Measurements from ENCODE around the gene JAM2. TPM values are rescaled to one million over a fixed set of nuclear protein-coding genes. Genes with fewer than 3 reads are reported as not detected.

The JAM2 gene
- total and polyA plus RNA-seq, 10 donors = 0.80 to 2.9 (median 1.8) TPM

DNA sequence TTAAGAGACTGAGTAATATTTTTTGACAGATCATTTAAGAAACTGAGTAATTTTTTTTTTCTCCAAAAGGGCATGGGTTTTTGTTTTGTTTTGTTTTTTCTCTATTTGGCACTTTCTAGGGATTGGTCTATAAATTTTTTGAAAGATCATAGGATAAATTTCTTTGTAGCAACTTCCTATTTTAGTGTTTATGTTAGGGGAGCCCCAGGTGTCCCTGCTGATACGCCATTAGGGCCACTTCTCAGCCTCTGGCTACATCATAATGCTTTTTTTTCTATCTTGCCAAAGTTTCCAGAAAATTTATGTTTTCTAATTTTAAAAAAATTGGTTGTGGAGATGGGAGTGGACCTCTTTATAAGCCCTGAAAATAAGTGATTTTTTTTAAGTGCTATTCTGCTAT, 98.4 kb downstream of the JAM2 start:
- H3K4me1 ChIP-seq = peaks cover 26 to 76% (median 54%) of the 10 kb centered on the region in 6 donors
- intact Hi-C loops (cut with DNase I; ENCODE audit: low total_unique reads) = no loop called here

DNA sequence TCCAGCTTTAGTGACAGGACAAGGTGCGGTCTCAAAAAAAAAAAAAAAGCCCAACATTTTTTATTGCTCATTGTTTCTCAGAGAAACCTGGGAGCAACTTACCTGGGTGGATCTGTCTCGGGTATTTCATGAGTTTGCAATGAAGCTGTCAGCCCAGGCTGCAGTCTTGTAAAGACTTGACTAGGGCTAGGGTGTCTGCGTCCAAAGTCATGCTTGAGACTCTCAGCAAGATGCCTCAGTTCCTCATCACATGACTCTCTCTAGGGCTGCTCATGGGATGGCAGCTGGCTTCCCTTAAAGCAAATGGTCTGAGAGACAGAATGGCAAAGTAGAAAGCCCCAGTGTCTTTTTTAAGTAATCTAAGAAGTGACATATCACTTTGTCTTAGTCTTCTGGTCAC, 103.8 kb downstream of the JAM2 start:
- no peak for DNase-seq
- H3K4me3 ChIP-seq = no peak overlapping the region
- peaks cover 0 to 66% (median 16%) of the 10 kb centered on the region in 6 donors for H3K36me3 ChIP-seq
- H3K27me3 ChIP-seq (replicated peaks in 1 of 7) = no peaks in the 10 kb centered on the region
- intact Hi-C loops (cut with DNase I; ENCODE audit: low total_unique reads) = no loop called here
- H3K9me3 ChIP-seq = no peaks in the 10 kb centered on the region
- H3K27ac ChIP-seq = no peak overlapping the region
- peaks cover 0 to 43% (median 19%) of the 10 kb centered on the region in 6 donors for H3K4me1 ChIP-seq
- 85 to 97% (median 90%) methylated on average over 3 of the region's 3 CpGs for WGBS, 5 donors
- TF ChIP-seq POLR2A (IDR thresholded peaks at IDR 0.05) (no peak), POLR2AphosphoS5 (IDR thresholded peaks at IDR 0.05) (no peak)
- TF ChIP-seq, protein P1, sequence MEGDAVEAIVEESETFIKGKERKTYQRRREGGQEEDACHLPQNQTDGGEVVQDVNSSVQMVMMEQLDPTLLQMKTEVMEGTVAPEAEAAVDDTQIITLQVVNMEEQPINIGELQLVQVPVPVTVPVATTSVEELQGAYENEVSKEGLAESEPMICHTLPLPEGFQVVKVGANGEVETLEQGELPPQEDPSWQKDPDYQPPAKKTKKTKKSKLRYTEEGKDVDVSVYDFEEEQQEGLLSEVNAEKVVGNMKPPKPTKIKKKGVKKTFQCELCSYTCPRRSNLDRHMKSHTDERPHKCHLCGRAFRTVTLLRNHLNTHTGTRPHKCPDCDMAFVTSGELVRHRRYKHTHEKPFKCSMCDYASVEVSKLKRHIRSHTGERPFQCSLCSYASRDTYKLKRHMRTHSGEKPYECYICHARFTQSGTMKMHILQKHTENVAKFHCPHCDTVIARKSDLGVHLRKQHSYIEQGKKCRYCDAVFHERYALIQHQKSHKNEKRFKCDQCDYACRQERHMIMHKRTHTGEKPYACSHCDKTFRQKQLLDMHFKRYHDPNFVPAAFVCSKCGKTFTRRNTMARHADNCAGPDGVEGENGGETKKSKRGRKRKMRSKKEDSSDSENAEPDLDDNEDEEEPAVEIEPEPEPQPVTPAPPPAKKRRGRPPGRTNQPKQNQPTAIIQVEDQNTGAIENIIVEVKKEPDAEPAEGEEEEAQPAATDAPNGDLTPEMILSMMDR (IDR thresholded peaks at IDR 0.05 in 8 of 11, conservative IDR thresholded peaks at IDR 0.05 in 3 of 11) = no peak

More for the DNA sequence above, 98.4 kb downstream of the JAM2 start:
- TF ChIP-seq, protein P1 (IDR thresholded peaks at IDR 0.05 in 8 of 11, conservative IDR thresholded peaks at IDR 0.05 in 3 of 11) = no peak
- TF ChIP-seq POLR2A (IDR thresholded peaks at IDR 0.05) = no peak
- TF ChIP-seq POLR2AphosphoS5 (IDR thresholded peaks at IDR 0.05) = no peak
- H3K9me3 ChIP-seq = no peaks in the 10 kb centered on the region
- peaks cover 0 to 20% (median 0%) of the 10 kb centered on the region in 6 donors for H3K36me3 ChIP-seq
- no peak overlapping the region for H3K4me3 ChIP-seq
- H3K27ac ChIP-seq = no peak overlapping the region
- WGBS, 5 donors = 39 to 60% (median 46%) methylated on average over 1 of the region's 1 CpG
- H3K27me3 ChIP-seq (replicated peaks in 1 of 7) = no peaks in the 10 kb centered on the region
- no peak for DNase-seq

DNA sequence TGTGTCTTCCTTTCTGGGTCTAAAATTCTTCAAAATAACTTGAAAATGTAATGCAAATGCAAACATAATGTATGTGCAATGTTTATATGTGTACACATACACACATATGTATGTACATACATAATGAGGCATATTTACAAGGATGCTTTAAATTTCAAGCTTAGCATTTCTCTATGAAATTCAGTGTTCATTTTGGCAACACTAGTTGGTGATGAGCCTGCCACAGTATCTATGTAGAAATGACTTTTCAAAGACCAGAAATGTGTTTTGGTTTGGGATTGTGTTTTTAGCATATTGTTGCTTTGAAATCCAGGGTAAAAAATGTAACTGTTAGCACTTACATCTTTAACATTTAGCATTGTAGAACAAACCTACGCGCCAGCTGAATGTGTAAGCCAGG, 105.8 kb downstream of the JAM2 start:
- H3K27ac ChIP-seq = no peak overlapping the region
- intact Hi-C loops (cut with DNase I; ENCODE audit: low total_unique reads) = no loop called here
- H3K4me1 ChIP-seq = peaks cover 0 to 23% (median 3%) of the 10 kb centered on the region in 6 donors
- H3K4me3 ChIP-seq = no peak overlapping the region
- 97 to 100% (median 99%) methylated on average over 2 of the region's 2 CpGs for WGBS, 5 donors
- no peaks in the 10 kb centered on the region for H3K27me3 ChIP-seq (replicated peaks in 1 of 7)
- TF ChIP-seq, protein P1 (IDR thresholded peaks at IDR 0.05 in 8 of 11, conservative IDR thresholded peaks at IDR 0.05 in 3 of 11) = no peak
- no peak for TF ChIP-seq POLR2A (IDR thresholded peaks at IDR 0.05)
- TF ChIP-seq POLR2AphosphoS5 (IDR thresholded peaks at IDR 0.05) = no peak
- no peaks in the 10 kb centered on the region for H3K9me3 ChIP-seq
- peaks cover 0 to 81% (median 29%) of the 10 kb centered on the region in 6 donors for H3K36me3 ChIP-seq
- DNase-seq = no peak

DNA sequence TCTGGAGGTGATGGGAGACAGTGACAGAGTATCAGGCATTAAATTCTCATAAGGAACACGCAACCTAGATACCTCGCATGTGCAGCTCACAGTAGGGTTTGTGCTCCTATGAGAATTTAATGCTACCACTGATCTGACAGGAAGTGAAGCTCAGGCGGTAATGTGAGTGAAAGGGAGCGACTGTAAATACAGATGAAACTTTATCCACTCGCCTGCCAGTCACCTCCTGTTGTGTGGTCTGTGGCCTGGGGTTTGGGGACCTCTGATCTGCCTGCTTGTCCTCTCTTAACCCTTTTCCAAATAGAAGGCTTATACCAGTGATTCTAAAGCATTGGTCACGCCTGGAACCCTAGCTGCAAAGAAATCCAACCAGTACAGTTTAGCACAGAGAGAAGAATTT, 111.0 kb downstream of the JAM2 start:
- no peak for DNase-seq
- intact Hi-C loops (cut with DNase I; ENCODE audit: low total_unique reads) = no loop called here
- Histone ChIP-seq H3K27me3 (replicated peaks in 1 of 7) (no peaks in the 10 kb centered on the region), H3K4me1 (no peaks in the 10 kb centered on the region), H3K9me3 (no peaks in the 10 kb centered on the region), H3K36me3 (peaks cover 0 to 94% (median 54%) of the 10 kb centered on the region in 6 donors), H3K4me3 (no peak overlapping the region), H3K27ac (no peak overlapping the region)
- TF ChIP-seq POLR2AphosphoS5 (IDR thresholded peaks at IDR 0.05) (no peak), POLR2A (IDR thresholded peaks at IDR 0.05) (no peak)
- TF ChIP-seq, protein P1 (IDR thresholded peaks at IDR 0.05 in 8 of 11, conservative IDR thresholded peaks at IDR 0.05 in 3 of 11) = no peak
- 49 to 83% (median 67%) methylated on average over 6 of the region's 6 CpGs for WGBS, 5 donors

Measured in spleen (tissue), 11 donors.